Thyroid gland (tissue), 4 donors: ENCODE results near the gene CSNK1D.

Experiments used
- CTCF ChIP-seq, 6 experiments: fragments of 200-600 bp in 3 of 6; fragments of 450-650 bp in 3 of 6; sonication (generic) in 3 of 6; IDR thresholded peaks; one replicate each; pipeline ENCODE4 v1.5.1; 2016 to 2019; ENCODE audit warnings: antibody characterized with exemption in 6 of 6, mild to moderate bottlenecking in 2 of 6, inconsistent platforms in 1 of 6, moderate library complexity in 1 of 6
- POLR2A ChIP-seq, 2 donors: fragments of 450-650 bp; IDR thresholded peaks; one replicate each; pipeline ENCODE4 v1.6.1; 2017; ENCODE audit warnings: antibody characterized with exemption in 2 of 2, mild to moderate bottlenecking in 2 of 2, moderate library complexity in 1 of 2

GRCh38 chr17:82237083-82237745, 36.3 kb downstream of the CSNK1D start:
- TF ChIP-seq POLR2A (IDR thresholded peaks at IDR 0.05) = no peak
- no peak for TF ChIP-seq CTCF (IDR thresholded peaks at IDR 0.05)
